ENCODE results near the gene SLC66A1. TPM values are rescaled to one million over a fixed set of nuclear protein-coding genes. Genes with fewer than 3 reads are reported as not detected.

Gene SLC66A1
- total RNA-seq, 1 donor from 2014 or later, result 22.6 TPM

- no peak overlapping the region for H3K27ac Mint-ChIP-seq (ENCODE audit: unreplicated experiment)
- no peak overlapping the region for H3K4me3 Mint-ChIP-seq (ENCODE audit: unreplicated experiment)
- DNase-seq (ENCODE audit: low spot score), result no peak
- H3K36me3 Mint-ChIP-seq (ENCODE audit: low read depth, unreplicated experiment), result peaks cover 14% of the 10 kb centered on the region
- peaks cover 12% of the 10 kb centered on the region for H3K27me3 Mint-ChIP-seq (ENCODE audit: unreplicated experiment)
- H3K4me1 Mint-ChIP-seq (ENCODE audit: unreplicated experiment), result peaks cover 29% of the 10 kb centered on the region
- TF ChIP-seq CTCF (IDR thresholded peaks at IDR 0.05; ENCODE audit: unreplicated experiment), result no peak
- no peaks in the 10 kb centered on the region for H3K9me3 Mint-ChIP-seq (ENCODE audit: unreplicated experiment)
Observed at GRCh38 chr1:19313961-19314882, 2.1 kb downstream of the SLC66A1 start.

GRCh38 chr1:19315378-19316198, 3.5 kb downstream of the SLC66A1 start:
- Mint-ChIP-seq H3K36me3 (ENCODE audit: low read depth, unreplicated experiment) (peaks cover 16% of the 10 kb centered on the region), H3K9me3 (ENCODE audit: unreplicated experiment) (no peaks in the 10 kb centered on the region), H3K27me3 (ENCODE audit: unreplicated experiment) (peaks cover 12% of the 10 kb centered on the region), H3K4me1 (ENCODE audit: unreplicated experiment) (peaks cover 29% of the 10 kb centered on the region), H3K4me3 (ENCODE audit: unreplicated experiment) (peak overlapping the region; percentile 18), H3K27ac (ENCODE audit: unreplicated experiment) (no peak overlapping the region)
- DNase-seq (ENCODE audit: low spot score), result no peak
- TF ChIP-seq CTCF (IDR thresholded peaks at IDR 0.05; ENCODE audit: unreplicated experiment), result no peak

- Mint-ChIP-seq H3K27ac (ENCODE audit: unreplicated experiment) (no peak overlapping the region), H3K4me3 (ENCODE audit: unreplicated experiment) (no peak overlapping the region), H3K9me3 (ENCODE audit: unreplicated experiment) (no peaks in the 10 kb centered on the region), H3K4me1 (ENCODE audit: unreplicated experiment) (peaks cover 23% of the 10 kb centered on the region), H3K27me3 (ENCODE audit: unreplicated experiment) (peaks cover 8% of the 10 kb centered on the region), H3K36me3 (ENCODE audit: low read depth, unreplicated experiment) (peaks cover 23% of the 10 kb centered on the region)
- no peak for DNase-seq (ENCODE audit: low spot score)
- no peak for TF ChIP-seq CTCF (IDR thresholded peaks at IDR 0.05; ENCODE audit: unreplicated experiment)
Observed at GRCh38 chr1:19317126-19317910, 5.2 kb downstream of the SLC66A1 start.

GRCh38 chr1:19319196-19319595, 7.1 kb downstream of the SLC66A1 start:
- Mint-ChIP-seq H3K36me3 (ENCODE audit: low read depth, unreplicated experiment) (peaks cover 29% of the 10 kb centered on the region), H3K27me3 (ENCODE audit: unreplicated experiment) (peaks cover 5% of the 10 kb centered on the region), H3K27ac (ENCODE audit: unreplicated experiment) (no peak overlapping the region), H3K9me3 (ENCODE audit: unreplicated experiment) (no peaks in the 10 kb centered on the region), H3K4me3 (ENCODE audit: unreplicated experiment) (peak overlapping the region; percentile 67), H3K4me1 (ENCODE audit: unreplicated experiment) (peaks cover 13% of the 10 kb centered on the region)
- DNase-seq (ENCODE audit: low spot score), result no peak
- TF ChIP-seq CTCF (IDR thresholded peaks at IDR 0.05; ENCODE audit: unreplicated experiment), result no peak
